Stomach (tissue), 19 donors: ENCODE results near the gene SEC22B. TPM values are rescaled to one million over a fixed set of nuclear protein-coding genes. Genes with fewer than 3 reads are reported as not detected.
A peak's percentile ranks its signal among the peaks of the same experiment; 100 is the strongest.
"Not testable (repeated sequence)": the region's sequence is repeated elsewhere in the genome, so short reads cannot be mapped to it uniquely, and the experiment has no call there.

Experiments used
- DNase-seq, 2 donors: peaks; one replicate each; pipeline versions ENCODE4 v3.0.0 to v3.0.0-alpha.2; 2013 to 2019
- H3K27ac ChIP-seq, 5 donors: fragments of 200-600 bp in 4 of 5; sonication (generic) in 4 of 5; one replicate each; pipeline ENCODE4 v1.5.1; 2013 to 2019; ENCODE audit warnings: mild to moderate bottlenecking in 1 of 5, moderate library complexity in 1 of 5
- H3K27me3 ChIP-seq, 3 donors: fragments of 200-600 bp; sonication (generic); one replicate each; pipeline ENCODE4 v1.5.1; 2017 to 2019; ENCODE audit warnings: mixed run types in 1 of 3
- H3K36me3 ChIP-seq, 4 donors: fragments of 200-600 bp; sonication (generic); 1 replicate in 3 of 4; 2 replicates in 1 of 4; pipeline ENCODE4 v1.5.1; 2016 to 2019
- H3K4me1 ChIP-seq, 4 donors: fragments of 200-600 bp; sonication (generic); one replicate each; pipeline ENCODE4 v1.5.1; 2016 to 2019
- H3K4me3 ChIP-seq, 4 donors: fragments of 200-600 bp; sonication (generic) in 3 of 4; one replicate each; pipeline ENCODE4 v1.5.1; 2016 to 2019; ENCODE audit warnings: mild to moderate bottlenecking in 1 of 4
- H3K9me3 ChIP-seq, 4 donors: fragments of 200-600 bp; sonication (generic); one replicate each; pipeline ENCODE4 v1.5.1; 2016 to 2019
- CTCF ChIP-seq, 7 experiments: fragments of 450-650 bp in 4 of 7; fragments of 200-600 bp in 3 of 7; sonication (generic) in 3 of 7; IDR thresholded peaks; one replicate each; pipeline ENCODE4 v1.5.1; 2016 to 2019; ENCODE audit warnings: antibody characterized with exemption in 7 of 7, control low read depth in 2 of 7, mild to moderate bottlenecking in 1 of 7
- EP300 ChIP-seq: sonication (generic); formaldehyde crosslinking; IDR thresholded peaks from one replicate; pipeline ENCODE4 v1.6.1; 2017; ENCODE audit warnings: antibody characterized with exemption
- POLR2A ChIP-seq, 4 donors: fragments of 450-650 bp; IDR thresholded peaks; one replicate each; pipeline ENCODE4 v1.6.1; 2016; ENCODE audit warnings: antibody characterized with exemption in 4 of 4, control low read depth in 2 of 4, mild to moderate bottlenecking in 1 of 4, moderate library complexity in 1 of 4
- POLR2AphosphoS5 ChIP-seq, 3 donors: sonication (generic); formaldehyde crosslinking; IDR thresholded peaks; one replicate each; pipeline ENCODE4 v1.6.1; 2016; ENCODE audit warnings: antibody characterized with exemption in 3 of 3
- WGBS, 5 donors: extraction: QIAGEN DNeasy Blood & Tissue Kit in 3 of 5; methylation state at CpG; one replicate each; pipeline versions ENCODE4 v1.1.5 to v1.1.7; 2013 to 2018; 5-methylcytosine and 5-hydroxymethylcytosine counted together
- intact Hi-C: fragments of 100-400 bp; cut with DNase I; formaldehyde crosslinking; loops from one replicate; pipeline ENCODE4 v1.15.1; 2023; ENCODE audit warnings: low total_unique reads
- long read RNA-seq, 10 donors: transcript quantifications; one replicate each; lab custom pipeline, GENCODE V29; 2026
- polyA plus RNA-seq, 3 donors: library from polyadenylated mRNA; stranded (reverse); fragments of 200-250 nt; gene quantifications; one replicate each; pipeline ENCODE4 v1.2.3, GENCODE V29; 2013
- total RNA-seq, 5 donors: library from RNA; depleted of rRNA; stranded (reverse); fragments of >200 nt; gene quantifications; one replicate each; pipeline versions ENCODE4 v1.1.0 to v1.2.3, GENCODE V29; 2014 to 2016
- donor health status: healthy with polysubstance abuse.
- donor health status: Bipolar disorder and iron deficiency.
- donor health status: healthy.

The SEC22B gene
- total RNA-seq (10 to 100 TPM in 4 of 5 donors, 1 to 10 TPM in 1; 1.7 to 82.4 (median 22.3) TPM), polyA plus RNA-seq (10 to 100 TPM; 11.4 to 18.9 (median 17.2) TPM)
- long read RNA-seq, donor 1, full-length matches to known transcripts: 17 of 17 reads
- long read RNA-seq, donor 1, partial matches to known transcripts: 0 of 17 reads
- long read RNA-seq, donor 1, other reads (novel, unspliced or antisense): 0 of 17 reads
- long read RNA-seq, donor 2, full-length matches to known transcripts: 21 of 21 reads
- long read RNA-seq, donor 2, partial matches to known transcripts: 0 of 21 reads
- long read RNA-seq, donor 2, other reads (novel, unspliced or antisense): 0 of 21 reads
- long read RNA-seq, donor 3, full-length matches to known transcripts: 18 of 18 reads
- long read RNA-seq, donor 3, partial matches to known transcripts: 0 of 18 reads
- long read RNA-seq, donor 3, other reads (novel, unspliced or antisense): 0 of 18 reads
- long read RNA-seq, donor 4, full-length matches to known transcripts: 2 of 2 reads
- long read RNA-seq, donor 4, partial matches to known transcripts: 0 of 2 reads
- long read RNA-seq, donor 4, other reads (novel, unspliced or antisense): 0 of 2 reads
- long read RNA-seq, donor 5, full-length matches to known transcripts: 30 of 30 reads
- long read RNA-seq, donor 5, partial matches to known transcripts: 0 of 30 reads
- long read RNA-seq, donor 5, other reads (novel, unspliced or antisense): 0 of 30 reads
- long read RNA-seq, donor 6: 0 reads
- long read RNA-seq, donor 7, full-length matches to known transcripts: 35 of 35 reads
- long read RNA-seq, donor 7, partial matches to known transcripts: 0 of 35 reads
- long read RNA-seq, donor 7, other reads (novel, unspliced or antisense): 0 of 35 reads
- long read RNA-seq, donor 8, full-length matches to known transcripts: 24 of 24 reads
- long read RNA-seq, donor 8, partial matches to known transcripts: 0 of 24 reads
- long read RNA-seq, donor 8, other reads (novel, unspliced or antisense): 0 of 24 reads
- long read RNA-seq, donor 9, full-length matches to known transcripts: 16 of 16 reads
- long read RNA-seq, donor 9, partial matches to known transcripts: 0 of 16 reads
- long read RNA-seq, donor 9, other reads (novel, unspliced or antisense): 0 of 16 reads
- long read RNA-seq, donor 10, full-length matches to known transcripts: 12 of 12 reads
- long read RNA-seq, donor 10, partial matches to known transcripts: 0 of 12 reads
- long read RNA-seq, donor 10, other reads (novel, unspliced or antisense): 0 of 12 reads

GRCh38 chr1:120176092-120176855 lies at the start of gene SEC22B:
SEC22B (minus strand) TSS chr1:120176520; CDS start chr1:120176381, 139 bp downstream.
- H3K9me3 ChIP-seq: no peaks in the 10 kb centered on the region
- peaks cover 4 to 31% (median 16%) of the 10 kb centered on the region in 4 donors for H3K4me1 ChIP-seq
- TF ChIP-seq POLR2A (IDR thresholded peaks at IDR 0.05): peak in 2 of 4 donors; percentile 87 to 92
- TF ChIP-seq EP300: no peak
- TF ChIP-seq POLR2AphosphoS5 (IDR thresholded peaks at IDR 0.05): peak; percentile 97 to 99 (median 99)
- TF ChIP-seq CTCF (IDR thresholded peaks at IDR 0.05): no peak
- WGBS, 5 donors: 3% methylated on average over 32 to 39 of the region's 39 CpGs
- intact Hi-C loops: no loop called here
- H3K4me3 ChIP-seq: peak within 1 kb of the TSS; percentile 67 to 88 (median 80)
- no peaks in the 10 kb centered on the region for H3K27me3 ChIP-seq
- DNase-seq: peak; percentile 89 to 97
- peak within 1 kb of the TSS; percentile 92 to 95 (median 94) for H3K27ac ChIP-seq
- H3K36me3 ChIP-seq: no peaks in the 10 kb centered on the region

- H3K4me1 ChIP-seq, H3K4me3 ChIP-seq, H3K9me3 ChIP-seq, H3K27me3 ChIP-seq, H3K36me3 ChIP-seq, H3K27ac ChIP-seq, intact Hi-C loops: not testable (repeated sequence)
- WGBS, 5 donors: 72 to 98% (median 94%) methylated on average over 2 of the region's 2 CpGs
- peak in 1 of 2 donors; percentile 8 for DNase-seq
Measured at GRCh38 chr1:120217933-120218332, 41.6 kb upstream of the SEC22B start.

- H3K9me3 ChIP-seq, H3K36me3 ChIP-seq, H3K4me1 ChIP-seq, H3K27ac ChIP-seq, intact Hi-C loops, H3K27me3 ChIP-seq, H3K4me3 ChIP-seq: not testable (repeated sequence)
- 24 to 37% (median 34%) methylated on average over 2 of the region's 3 CpGs; no CpG with 5 or more reads in 1 of the 5 donors for WGBS, 5 donors
- DNase-seq: peak in 1 of 2 donors; percentile 22
Measured at GRCh38 chr1:120217175-120217929, 41.0 kb upstream of the SEC22B start.

GRCh38 chr1:120213606-120214005 lies 37.3 kb upstream of the SEC22B start:
- H3K36me3 ChIP-seq, H3K27ac ChIP-seq, H3K4me3 ChIP-seq, H3K4me1 ChIP-seq, H3K27me3 ChIP-seq, H3K9me3 ChIP-seq, DNase-seq, intact Hi-C loops: not testable (repeated sequence)
- WGBS, 5 donors: no CpG with 5 or more reads among the region's 2 CpGs

GRCh38 chr1:120210754-120211153 lies 34.4 kb upstream of the SEC22B start:
- H3K27me3 ChIP-seq, H3K9me3 ChIP-seq, H3K36me3 ChIP-seq, H3K4me3 ChIP-seq, H3K27ac ChIP-seq, DNase-seq, H3K4me1 ChIP-seq, intact Hi-C loops: not testable (repeated sequence)
- WGBS, 5 donors: no CpG with 5 or more reads among the region's 6 CpGs

GRCh38 chr1:120196863-120197775 lies 20.8 kb upstream of the SEC22B start:
- H3K27ac ChIP-seq, H3K4me1 ChIP-seq, H3K36me3 ChIP-seq, H3K9me3 ChIP-seq, H3K27me3 ChIP-seq, intact Hi-C loops: not testable (repeated sequence)
- H3K4me3 ChIP-seq: peak overlapping the region; percentile 27 to 45 (median 34)
- peak in 1 of 2 donors; percentile 0 for DNase-seq
- WGBS, 5 donors: 9 to 20% (median 16%) methylated on average over 18 to 44 of the region's 55 CpGs

- intact Hi-C loops: not testable (repeated sequence)
- WGBS, 5 donors: 25 to 64% (median 60%) methylated on average over 1 to 2 of the region's 3 CpGs
Measured at GRCh38 chr1:120188626-120189025, 12.3 kb upstream of the SEC22B start.

GRCh38 chr1:120182176-120182707 lies 5.9 kb upstream of the SEC22B start:
- H3K36me3 ChIP-seq, intact Hi-C loops, H3K9me3 ChIP-seq, H3K27ac ChIP-seq, H3K4me3 ChIP-seq, H3K27me3 ChIP-seq, DNase-seq: not testable (repeated sequence)
- WGBS, 5 donors: 60 to 87% (median 83%) methylated on average over 2 of the region's 2 CpGs
- H3K4me1 ChIP-seq: peaks cover 4 to 21% (median 11%) of the 10 kb centered on the region in 4 donors

More at GRCh38 chr1:120188626-120189025, 12.3 kb upstream of the SEC22B start:
- not testable (repeated sequence) for H3K27ac ChIP-seq, H3K4me1 ChIP-seq, H3K27me3 ChIP-seq, DNase-seq, H3K36me3 ChIP-seq, H3K4me3 ChIP-seq, H3K9me3 ChIP-seq
